DMS79 (cell line): ENCODE measurements around the gene AMER3.
A peak's percentile ranks its signal among the peaks of the same experiment; 100 is the strongest.

Source experiments
- DNase-seq: peaks from one replicate; lab custom pipeline; 2025; lab: John Stamatoyannopoulos, UW

The AMER3 gene

DNA sequence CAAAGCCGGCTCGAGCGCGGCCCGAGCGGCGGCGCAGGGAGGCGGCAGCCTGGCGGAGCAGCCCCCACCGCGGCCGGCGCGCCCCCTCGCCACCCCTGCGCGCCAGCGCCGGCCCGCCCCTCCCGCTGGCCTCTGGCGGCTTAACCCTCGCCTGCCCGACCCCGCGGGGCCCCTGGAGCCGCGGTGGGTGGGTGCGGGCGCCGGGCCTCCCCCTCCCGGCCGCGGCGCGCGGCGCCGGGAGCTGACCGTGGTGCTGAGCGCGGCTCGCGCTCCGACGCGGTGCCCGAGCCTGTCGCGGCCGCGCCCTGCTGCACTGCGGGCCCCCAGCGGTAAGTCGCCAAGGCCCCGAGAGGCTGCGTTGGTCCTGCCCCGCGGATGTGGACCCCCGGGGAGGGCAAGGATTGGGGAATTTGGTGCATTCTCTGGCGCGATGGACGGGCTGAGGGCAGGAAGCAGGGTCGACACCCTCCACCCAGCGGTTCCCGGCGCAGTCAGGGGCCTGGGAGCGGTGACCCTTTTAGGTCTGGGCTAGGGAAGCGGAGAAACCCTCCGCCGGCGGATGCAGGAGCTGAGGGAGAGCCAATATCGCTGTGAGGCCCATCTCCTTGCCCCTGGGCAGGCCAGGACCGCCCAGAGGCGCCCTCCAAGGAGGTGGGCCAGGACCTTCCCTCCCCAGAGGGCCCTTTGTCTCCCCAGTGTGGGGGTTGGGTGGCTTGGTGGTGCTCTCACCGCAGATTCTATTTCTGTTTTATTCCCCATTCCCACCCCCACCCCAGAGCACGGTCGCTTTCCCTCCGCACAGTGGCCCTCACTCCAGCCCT is 923 bp downstream of the AMER3 start:
- DNase-seq, result no peak

DNA sequence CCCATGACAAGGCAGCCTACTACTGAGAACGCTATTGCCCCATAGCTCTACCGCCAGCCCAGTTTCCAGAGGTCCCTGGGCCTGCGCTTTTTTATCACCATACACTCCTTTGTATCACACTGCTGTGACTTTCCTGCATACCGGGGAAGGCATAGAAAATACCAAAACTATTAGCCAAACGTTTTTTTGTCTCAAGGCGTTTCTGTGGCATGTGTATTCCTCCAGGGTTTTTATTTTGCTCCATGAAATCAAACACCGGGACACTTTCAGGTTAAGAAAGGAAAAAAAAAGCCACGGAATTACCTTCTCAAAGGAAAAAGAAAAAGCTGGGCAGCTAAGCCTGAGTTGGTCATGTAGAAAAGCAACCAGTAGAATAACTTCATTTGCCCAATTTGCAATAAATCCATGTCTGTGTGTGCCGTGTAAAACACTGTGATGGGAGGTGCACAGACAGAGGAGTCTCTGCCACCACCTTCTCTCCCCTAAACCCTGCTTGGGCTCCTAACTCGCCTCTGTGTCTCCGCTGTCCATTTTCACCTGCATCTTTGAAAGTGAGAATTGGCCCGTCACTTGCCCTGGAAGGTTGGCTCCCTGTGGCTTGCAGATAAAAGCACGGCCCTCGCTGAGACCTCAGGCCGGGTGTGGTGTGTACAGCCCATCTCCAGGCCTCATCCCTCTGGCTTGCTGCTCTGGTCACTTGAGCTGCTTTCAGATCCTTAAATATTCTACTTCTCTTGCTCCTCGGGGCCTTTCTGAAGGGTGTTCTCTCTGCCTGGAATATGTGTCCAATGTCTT is 1.7 kb downstream of the AMER3 start:
- DNase-seq, result no peak

DNA sequence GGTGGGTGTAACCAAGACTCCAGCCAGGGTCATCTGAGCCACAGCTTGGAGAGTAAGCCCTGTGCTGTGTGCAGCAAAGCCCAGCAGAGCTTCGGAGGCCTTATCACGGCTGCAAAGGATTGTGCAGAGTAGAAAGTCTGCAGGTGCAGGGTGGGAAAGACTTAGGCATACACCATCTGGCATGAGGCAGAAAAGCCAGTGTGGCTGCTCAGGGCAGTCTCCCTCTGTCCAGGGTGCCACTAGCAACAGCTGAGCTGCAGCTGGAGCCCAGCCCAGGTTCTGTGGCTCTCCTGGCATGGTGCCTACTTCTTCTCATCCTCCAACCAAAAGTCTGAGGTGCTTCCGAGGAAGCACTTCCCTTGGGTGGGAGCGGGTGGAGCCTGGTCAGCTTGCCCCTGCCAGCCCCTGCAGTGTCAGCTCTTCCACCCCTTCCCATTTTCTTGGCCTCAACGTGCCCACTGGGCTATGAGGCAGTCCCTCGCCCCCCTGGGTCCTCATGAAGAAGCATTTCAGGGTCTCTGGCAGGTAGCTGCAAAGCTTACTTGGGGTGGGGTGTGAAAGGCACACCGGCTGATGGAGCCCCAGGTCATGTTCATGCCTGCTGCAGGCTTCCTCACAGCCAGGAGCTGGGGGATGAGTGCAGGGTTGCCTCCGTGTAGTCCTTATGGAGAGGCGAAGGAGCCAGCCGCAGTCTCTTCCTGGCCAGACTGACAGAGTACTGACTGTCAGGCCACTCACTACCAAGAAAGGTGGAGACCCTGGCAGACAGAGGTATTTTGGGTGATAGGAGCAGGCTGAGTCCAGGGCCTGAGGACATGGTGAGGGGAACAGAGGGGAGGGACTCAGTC is 4.8 kb downstream of the AMER3 start:
- DNase-seq, result peak; percentile 93

DNA sequence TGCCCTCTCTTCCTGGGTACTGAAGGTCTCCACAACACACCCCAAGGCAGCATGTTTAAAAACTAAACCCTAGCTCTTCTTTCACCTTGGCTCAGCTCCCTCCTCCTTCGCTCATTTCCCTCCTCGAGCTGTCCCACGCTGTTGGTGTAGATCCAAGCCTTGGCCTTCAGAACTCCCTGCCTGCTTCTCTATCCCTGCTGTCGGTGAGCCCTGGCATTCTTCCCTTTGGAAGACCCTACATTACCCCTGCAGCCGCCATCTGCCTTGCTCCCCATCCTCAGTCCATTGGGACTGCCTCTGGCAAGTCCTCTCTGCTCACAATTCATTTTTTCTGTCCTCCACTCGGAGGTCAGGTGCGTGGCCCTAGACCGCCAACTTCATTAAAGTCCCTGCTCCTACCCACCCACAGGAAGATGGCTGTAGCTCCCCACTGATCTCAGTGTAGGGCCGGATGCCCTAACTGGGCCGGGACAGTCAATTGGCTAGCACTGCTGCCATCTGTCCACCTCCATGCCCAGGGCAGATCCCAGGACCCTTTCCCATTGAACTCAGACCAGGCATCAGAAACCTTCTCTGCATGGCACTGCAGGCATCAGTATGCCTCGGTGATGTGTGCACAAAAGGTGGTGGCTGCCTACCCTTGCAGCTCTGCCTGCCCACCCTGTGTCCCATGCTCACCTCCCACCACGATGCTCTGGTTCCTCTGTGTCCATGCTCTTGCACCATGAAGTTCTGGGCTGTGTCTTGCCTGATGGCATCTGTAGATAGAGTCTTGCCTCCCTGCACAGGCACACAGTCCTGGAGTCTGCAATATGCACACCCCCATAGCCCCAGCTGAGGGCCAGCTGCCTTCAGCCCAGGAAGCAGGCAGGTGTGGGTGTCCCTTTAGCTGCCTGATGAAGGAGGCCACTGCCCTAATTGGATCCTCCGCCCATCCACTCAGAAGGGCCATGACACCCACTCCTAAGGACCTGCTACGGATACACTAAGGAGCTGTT is 5.7 kb downstream of the AMER3 start:
- DNase-seq, result no peak

DNA sequence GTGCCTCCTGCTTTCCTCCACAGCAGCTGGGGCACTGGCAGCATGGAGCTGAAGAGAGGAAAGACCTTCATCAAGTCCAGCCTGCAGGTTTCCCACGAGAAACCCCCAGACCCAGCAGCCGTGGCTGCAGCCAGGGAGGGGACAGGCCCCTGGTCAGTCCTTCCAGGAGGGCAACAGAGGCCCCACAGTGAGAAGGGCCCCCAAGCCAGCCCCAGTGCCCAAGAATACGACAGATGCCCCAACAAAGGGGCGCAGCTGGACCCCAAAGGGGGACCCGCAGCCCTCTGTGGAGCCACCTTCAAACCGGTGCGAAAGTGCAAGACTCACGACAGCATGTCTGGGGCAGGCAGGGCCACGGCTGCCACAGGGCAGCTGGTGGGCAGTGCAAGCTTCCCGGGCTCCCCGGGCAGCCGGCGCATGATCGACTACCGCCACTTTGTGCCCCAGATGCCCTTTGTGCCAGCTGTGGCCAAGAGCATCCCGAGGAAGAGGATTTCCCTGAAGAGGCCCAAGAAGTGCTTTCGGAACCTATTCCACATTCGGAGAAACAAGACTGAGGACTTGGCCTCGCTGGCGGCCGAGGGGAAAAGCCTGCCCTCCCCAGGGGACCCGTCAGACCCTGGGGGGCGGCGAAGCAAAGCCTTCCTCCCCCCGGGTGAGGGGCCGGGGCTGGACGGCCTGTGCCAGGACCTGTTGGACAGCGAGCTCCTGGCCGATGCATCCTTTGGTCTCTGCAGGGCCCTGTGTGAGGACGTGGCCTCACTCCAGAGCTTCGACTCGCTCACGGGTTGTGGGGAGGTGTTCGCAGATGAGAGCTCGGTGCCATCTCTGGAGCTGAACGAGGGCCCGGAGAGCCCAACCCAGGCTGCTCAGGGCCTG is 6.9 kb downstream of the AMER3 start:
- no peak for DNase-seq

DNA sequence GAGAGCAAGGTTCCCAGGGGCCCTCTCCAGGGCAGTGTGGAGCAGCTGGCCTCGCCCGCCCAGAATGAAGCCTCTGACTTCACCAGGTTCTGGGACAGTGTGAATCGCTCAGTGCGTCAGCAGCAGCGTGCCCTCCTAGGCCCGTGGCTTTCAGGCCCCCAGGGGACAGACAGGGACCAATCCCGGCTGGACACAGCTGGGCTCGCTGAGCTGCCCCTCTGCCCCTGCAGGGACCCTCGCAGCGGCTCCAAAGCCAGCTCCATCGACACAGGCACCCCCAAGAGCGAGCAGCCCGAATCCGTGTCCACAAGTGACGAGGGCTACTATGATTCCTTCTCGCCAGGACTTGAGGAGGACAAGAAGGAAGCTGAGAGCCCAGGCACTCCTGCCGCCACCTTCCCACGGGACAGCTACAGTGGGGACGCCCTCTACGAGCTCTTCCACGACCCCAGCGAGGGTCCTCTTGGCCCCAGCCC is 7.6 kb downstream of the AMER3 start:
- DNase-seq, result no peak

DNA sequence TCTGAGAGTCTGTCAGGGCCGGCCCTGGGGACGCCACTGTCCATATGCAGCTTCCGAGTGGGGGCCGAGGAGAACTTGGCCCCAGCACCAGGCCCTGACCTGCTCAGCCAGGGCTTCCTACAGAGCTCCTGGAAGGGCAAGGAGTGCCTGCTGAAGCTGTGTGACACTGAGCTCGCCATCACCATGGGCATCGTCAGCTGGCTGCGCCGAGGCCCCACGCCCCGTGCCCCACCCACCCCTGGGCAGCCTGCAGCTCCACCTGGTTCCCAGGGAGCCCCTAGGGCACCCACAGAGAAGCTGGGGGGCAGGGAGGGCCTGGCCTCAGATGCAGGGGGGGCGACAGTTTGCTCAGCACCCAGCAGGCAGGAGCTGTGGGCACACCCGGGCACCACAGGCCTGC is 8.1 kb downstream of the AMER3 start:
- no peak for DNase-seq

DNA sequence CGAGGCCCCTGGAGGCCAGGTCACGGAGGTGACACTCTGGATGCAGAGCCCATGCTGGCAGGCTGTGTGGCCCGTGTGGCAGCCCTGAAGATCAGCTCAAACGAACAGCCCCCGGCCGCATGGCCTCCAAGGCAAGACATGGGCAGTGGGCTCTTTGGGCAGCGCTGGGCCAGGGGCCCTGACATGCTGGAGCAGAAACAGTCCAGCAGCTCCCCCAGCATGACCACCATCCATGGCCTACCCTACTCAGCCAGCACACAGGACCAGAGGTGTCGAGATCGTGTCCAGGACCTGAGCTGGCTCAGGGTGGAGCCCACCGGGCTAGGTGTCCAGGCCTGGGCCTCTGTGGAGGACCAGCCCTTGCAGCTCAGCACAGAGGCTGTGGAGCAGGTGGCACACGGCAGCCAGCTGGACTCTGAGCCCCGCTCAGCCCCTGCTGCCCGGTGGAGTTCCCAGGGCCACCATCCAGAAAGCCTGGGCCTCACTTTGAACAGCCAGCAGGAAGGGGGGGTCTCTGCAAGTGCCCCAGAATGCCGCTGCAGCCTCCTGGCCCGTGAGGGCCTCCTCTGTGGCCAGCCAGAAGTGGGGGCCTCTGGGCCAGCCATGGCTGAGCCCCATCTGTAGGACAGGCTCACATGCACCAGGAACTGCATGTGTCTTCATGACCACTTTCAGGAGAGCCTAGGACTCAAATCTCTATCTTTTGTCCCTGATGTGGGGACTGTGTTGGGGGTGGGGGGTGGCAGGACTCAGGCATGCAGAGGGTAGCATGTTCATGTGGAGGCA is 8.9 kb downstream of the AMER3 start:
- DNase-seq, result no peak

DNA sequence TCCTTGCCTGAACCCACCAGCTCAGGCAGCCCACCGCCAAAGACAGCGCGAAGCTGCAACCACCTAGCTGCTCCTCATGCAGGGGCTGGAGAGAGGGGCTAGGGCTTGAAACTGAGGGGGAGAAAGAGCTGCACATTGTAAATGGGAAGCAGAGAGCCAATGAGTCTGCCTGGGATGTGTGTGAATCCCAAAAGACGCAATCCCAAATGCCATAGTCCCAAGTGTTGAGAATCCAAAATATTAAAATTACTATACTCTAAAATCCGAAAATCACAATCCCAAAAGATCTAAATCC is 9.4 kb downstream of the AMER3 start:
- DNase-seq, result no peak

DNA sequence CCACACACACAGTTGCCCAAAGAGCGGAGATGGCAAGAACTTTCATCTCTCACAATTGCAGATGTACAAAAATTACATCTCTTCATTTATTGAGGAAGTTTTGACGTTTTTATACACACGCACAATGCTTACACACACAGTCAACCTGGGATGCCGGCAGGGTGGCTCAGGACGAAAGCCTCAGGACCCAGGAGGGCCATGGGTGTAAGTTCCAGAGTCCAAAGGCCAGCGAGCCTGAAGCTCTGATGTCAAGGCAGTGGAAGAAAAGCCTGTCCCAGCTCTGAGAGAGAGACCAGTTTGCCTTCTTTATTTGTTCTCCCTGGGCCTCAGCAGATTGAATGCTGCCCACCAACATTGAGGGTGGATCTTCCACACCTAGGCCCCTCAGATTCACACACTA is 10.1 kb downstream of the AMER3 start:
- DNase-seq, result no peak

DNA sequence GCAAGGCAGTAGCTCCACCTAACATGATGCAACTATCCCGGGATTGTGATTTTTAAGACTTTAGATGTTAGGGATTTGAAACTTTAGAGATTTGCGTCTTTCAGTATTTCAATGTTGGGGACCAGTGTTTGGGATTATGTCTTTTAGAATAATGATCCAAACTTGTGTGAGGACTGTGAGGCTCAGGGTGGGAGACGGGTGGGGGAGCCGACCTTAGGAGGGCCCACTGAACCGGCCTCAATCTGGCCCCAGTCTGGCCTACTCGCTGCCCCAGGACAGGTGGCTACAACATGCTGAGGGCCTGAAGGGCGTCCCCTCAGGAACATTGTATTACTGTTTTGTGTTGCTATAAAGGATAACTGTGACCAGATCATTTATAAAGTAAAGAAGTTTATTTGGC is 10.7 kb downstream of the AMER3 start:
- DNase-seq, result no peak

DNA sequence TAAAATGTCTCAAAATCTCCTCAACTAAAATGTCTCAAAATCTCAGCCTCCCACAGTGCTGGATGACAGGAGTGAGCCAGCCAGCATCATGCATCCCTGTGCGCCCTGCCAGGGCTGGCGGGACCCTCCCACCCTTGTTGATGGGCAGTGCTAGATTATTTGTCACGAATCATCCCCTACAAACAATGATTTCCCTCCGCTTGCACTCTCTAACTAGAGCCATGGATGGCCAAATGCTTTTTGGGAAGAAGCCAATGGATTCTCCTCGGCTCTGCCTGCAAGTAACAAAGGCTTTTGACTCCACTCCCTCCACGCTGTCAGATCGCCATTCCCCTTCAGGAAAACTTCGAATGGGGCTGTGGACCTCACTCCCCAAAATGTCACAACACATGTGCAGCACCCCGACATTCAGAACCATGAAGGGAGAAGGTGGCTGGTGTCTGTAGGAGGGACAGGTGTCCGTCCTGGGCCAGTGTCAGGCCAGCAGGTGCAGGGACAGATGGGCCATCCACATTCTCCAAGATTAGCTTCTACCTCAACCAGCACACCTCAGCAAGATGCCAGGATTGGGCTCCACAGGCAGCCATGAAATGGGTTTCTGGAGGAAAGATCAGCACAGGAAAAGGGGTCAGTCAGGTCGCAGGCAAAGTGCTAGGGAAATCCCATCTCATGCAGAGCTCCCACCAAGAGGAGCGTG is 11.5 kb downstream of the AMER3 start:
- no peak for DNase-seq

DNA sequence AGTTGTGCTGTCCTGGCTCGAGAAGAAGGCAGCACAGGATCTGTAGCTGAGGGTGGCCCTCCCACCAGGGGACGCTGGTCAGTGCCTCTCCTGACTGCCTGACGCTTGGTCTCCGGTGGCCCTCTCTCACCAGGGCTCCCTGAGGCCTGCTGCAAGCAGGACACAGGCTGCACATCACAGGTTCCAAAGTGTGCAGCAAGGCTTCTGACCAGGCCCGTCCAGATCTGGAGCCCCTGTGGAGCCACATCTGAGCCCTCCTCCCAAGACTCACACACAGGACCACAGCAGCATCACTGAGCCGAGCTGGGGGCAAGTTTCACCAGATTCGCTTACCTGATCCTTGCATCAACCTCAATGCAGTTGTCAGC is 12.1 kb downstream of the AMER3 start:
- DNase-seq, result no peak

DNA sequence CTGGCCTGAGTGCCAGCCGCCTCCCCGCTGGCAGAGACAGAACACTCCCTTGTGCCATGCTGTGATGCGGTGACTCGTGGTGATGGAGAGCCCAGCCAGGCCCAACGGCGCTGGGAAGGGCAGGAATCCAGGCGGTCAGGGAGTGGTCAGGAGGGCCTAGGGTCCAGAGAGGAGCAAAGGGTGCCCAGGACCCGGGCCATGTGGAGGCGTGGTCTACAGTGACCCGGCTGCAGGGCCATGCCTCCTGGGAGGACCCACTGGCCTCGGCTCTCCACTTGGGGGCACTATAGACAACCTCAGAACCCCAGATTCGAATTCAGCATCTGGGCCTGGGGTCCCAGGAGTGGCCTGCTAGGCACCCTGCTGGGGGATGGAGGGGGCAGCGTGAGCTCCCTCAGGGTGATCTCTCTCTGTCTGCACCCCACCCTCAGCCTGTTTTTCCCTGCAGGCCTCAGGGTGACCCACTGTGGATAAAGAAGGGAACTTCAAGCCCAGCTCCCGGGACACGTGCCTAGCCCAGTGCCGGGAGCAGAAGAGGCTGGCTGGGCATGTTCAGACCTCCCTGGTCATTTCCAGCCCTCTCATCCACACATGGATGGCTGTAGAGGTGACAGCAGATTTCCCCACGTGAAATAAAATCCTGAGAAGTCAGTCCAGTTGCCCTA is 13.0 kb downstream of the AMER3 start:
- DNase-seq, result no peak

DNA sequence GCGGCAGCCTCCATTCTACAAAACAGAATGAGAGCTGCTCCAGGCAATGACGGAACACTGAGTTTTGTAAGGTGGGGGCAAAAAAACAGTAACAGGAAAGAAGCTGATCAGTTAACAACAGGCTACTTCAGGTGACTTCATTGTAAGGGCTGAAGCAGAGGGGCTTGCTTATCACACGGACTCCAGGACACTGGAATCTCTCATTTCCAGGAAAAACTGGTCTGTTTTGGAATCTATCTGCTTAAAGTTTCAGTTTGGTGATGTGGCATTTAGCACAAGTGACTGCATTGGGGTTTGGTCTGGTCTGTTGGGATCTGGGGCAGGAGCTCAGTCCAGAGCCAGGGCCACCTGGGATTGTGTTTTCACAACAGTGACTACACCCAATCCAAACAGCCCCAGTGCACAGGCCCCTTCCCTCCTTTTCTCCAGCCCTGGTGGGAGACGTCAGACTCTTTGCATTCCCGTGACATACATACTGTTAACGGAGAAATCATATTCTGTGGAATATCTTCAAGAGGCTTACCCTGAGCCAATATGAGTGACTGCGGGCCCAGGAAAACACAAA is 14.1 kb downstream of the AMER3 start:
- DNase-seq, result no peak

DNA sequence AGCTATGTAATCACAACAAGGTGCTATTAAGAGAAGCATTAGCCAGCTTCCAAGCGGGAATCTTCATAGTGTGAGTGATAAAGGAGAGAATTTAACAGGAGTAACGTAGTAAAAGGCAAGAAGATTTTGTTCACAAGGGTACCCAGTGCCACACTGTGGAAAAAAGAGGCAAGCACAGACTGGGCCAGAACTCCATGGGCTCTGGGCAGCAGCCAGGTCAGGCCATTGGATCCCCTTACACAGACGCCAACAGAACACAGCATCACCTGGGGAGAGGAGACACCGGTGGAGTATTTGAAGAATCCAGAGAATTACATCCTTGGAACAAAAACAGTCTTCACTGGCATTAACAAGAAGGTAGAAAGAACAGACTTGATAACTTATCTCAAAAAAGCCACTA is 21.2 kb downstream of the AMER3 start:
- no peak for DNase-seq

DNA sequence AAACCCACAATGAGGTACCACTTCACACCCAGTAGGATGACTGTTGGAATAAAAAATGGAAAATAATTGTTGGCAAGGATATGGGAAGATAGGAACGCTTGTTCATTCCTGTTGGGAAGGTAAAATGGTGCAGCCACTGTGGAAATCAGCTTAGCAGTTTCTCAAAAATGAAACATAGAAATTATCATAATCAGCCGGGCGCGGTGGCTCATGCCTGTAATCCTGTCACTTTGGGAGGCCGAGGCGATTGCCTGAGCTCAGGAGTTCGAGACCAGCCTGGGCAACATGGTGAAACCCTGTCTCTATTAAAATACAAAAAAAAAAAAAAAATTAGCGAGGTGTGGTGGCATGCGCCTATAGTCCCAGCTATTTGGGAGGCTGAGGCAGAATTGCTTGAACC is 23.4 kb downstream of the AMER3 start:
- DNase-seq, result no peak

DNA sequence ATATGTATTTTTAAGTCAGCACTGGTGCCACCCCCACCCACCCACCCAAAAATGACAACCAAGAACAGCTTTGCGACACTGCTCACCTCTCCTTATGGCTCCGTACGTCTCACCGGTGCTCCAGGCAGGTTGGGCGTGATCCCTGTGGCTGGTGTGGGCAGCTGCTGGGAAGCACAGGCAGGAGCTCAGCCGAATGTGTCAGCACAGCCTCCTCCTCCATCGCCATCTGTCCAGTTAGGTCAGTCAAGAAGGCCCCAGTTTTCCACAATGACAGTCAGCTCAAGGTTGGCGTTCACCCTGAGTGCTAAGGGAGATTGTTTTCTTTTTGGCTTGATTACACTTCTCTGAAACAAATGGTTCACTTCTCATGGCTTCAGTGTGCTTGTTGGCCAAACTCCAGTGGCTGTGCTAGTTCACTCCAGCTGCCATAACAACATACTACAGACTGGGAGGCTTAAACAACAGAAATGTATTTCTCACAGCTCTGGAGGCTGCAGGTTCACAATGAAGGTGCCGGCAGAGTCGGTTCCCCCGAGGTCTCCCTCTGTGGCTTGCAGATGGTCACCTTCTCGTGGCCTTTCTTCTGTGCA is 30.2 kb downstream of the AMER3 start:
- DNase-seq, result no peak
